Activated T-cell treated with anti-CD3 and anti-CD28 coated beads, Interleukin-2, amount 50 U/mL, for 24 hours (primary cell): ENCODE data around the gene DNAH10.

Experiments used
- DNase-seq: peaks from one replicate; pipeline ENCODE4 v3.0.0-alpha.2; 2020
- H3K27ac Mint-ChIP-seq: 2 replicates; pipeline ENCODE4 v1.8.0; 2020; ENCODE audit warnings: mild to moderate bottlenecking, mixed read lengths
- H3K27me3 Mint-ChIP-seq: 2 replicates; pipeline ENCODE4 v1.8.0; 2020; ENCODE audit warnings: mixed read lengths
- H3K36me3 Mint-ChIP-seq: 2 replicates; pipeline ENCODE4 v1.8.0; 2020; ENCODE audit warnings: low read depth, mixed read lengths
- H3K4me1 Mint-ChIP-seq: 2 replicates; pipeline ENCODE4 v1.8.0; 2020; ENCODE audit warnings: low read depth, mixed read lengths
- H3K4me3 Mint-ChIP-seq: 2 replicates; pipeline ENCODE4 v1.8.0; 2020; ENCODE audit warnings: mild to moderate bottlenecking, moderate library complexity, mixed read lengths
- H3K9me3 Mint-ChIP-seq: 2 replicates; pipeline ENCODE4 v1.8.0; 2020; ENCODE audit warnings: mixed read lengths

The DNAH10 gene

GRCh38 chr12:123853396-123854070, 91.4 kb downstream of the DNAH10 start:
- no peak overlapping the region for H3K4me3 Mint-ChIP-seq
- no peaks in the 10 kb centered on the region for H3K4me1 Mint-ChIP-seq
- DNase-seq: no peak
- H3K27me3 Mint-ChIP-seq: peaks cover 8% of the 10 kb centered on the region
- H3K27ac Mint-ChIP-seq: no peak overlapping the region
- no peaks in the 10 kb centered on the region for H3K9me3 Mint-ChIP-seq
- H3K36me3 Mint-ChIP-seq: no peaks in the 10 kb centered on the region

GRCh38 chr12:123854232-123854631, 92.1 kb downstream of the DNAH10 start:
- Mint-ChIP-seq H3K36me3 (no peaks in the 10 kb centered on the region), H3K4me3 (no peak overlapping the region), H3K4me1 (no peaks in the 10 kb centered on the region), H3K27me3 (peaks cover 8% of the 10 kb centered on the region), H3K9me3 (no peaks in the 10 kb centered on the region), H3K27ac (no peak overlapping the region)
- DNase-seq: no peak

GRCh38 chr12:123854918-123855317, 92.8 kb downstream of the DNAH10 start:
- H3K4me1 Mint-ChIP-seq: no peaks in the 10 kb centered on the region
- no peak overlapping the region for H3K4me3 Mint-ChIP-seq

GRCh38 chr12:123856681-123857080, 94.6 kb downstream of the DNAH10 start:
- Mint-ChIP-seq H3K27me3 (peaks cover 8% of the 10 kb centered on the region), H3K9me3 (no peaks in the 10 kb centered on the region), H3K36me3 (no peaks in the 10 kb centered on the region), H3K4me3 (no peak overlapping the region), H3K27ac (no peak overlapping the region), H3K4me1 (no peaks in the 10 kb centered on the region)
- no peak for DNase-seq

More at GRCh38 chr12:123854918-123855317, 92.8 kb downstream of the DNAH10 start:
- Mint-ChIP-seq H3K27ac (no peak overlapping the region), H3K27me3 (peaks cover 8% of the 10 kb centered on the region), H3K9me3 (no peaks in the 10 kb centered on the region), H3K36me3 (no peaks in the 10 kb centered on the region)
- DNase-seq: no peak

- H3K4me3 Mint-ChIP-seq: no peak overlapping the region
- H3K4me1 Mint-ChIP-seq: no peaks in the 10 kb centered on the region
- DNase-seq: no peak
- peaks cover 2% of the 10 kb centered on the region for H3K27me3 Mint-ChIP-seq
- no peaks in the 10 kb centered on the region for H3K36me3 Mint-ChIP-seq
- no peaks in the 10 kb centered on the region for H3K9me3 Mint-ChIP-seq
- no peak overlapping the region for H3K27ac Mint-ChIP-seq
These were observed 96.1 kb downstream of the DNAH10 start for GRCh38 chr12:123858176-123858575.

- Mint-ChIP-seq H3K4me1 (no peaks in the 10 kb centered on the region), H3K27ac (no peak overlapping the region), H3K4me3 (no peak overlapping the region), H3K36me3 (no peaks in the 10 kb centered on the region), H3K27me3 (peaks cover 2% of the 10 kb centered on the region), H3K9me3 (no peaks in the 10 kb centered on the region)
- no peak for DNase-seq
These were observed 96.9 kb downstream of the DNAH10 start for GRCh38 chr12:123859035-123859434.

GRCh38 chr12:123860377-123860776, 98.3 kb downstream of the DNAH10 start:
- Mint-ChIP-seq H3K36me3 (no peaks in the 10 kb centered on the region), H3K27me3 (peaks cover 2% of the 10 kb centered on the region), H3K27ac (no peak overlapping the region), H3K9me3 (no peaks in the 10 kb centered on the region), H3K4me3 (no peak overlapping the region), H3K4me1 (no peaks in the 10 kb centered on the region)
- no peak for DNase-seq

GRCh38 chr12:123861392-123861791, 99.3 kb downstream of the DNAH10 start:
- Mint-ChIP-seq H3K9me3 (no peaks in the 10 kb centered on the region), H3K4me3 (no peak overlapping the region), H3K4me1 (no peaks in the 10 kb centered on the region), H3K36me3 (no peaks in the 10 kb centered on the region), H3K27ac (no peak overlapping the region), H3K27me3 (peaks cover 2% of the 10 kb centered on the region)
- no peak for DNase-seq

- H3K36me3 Mint-ChIP-seq: no peaks in the 10 kb centered on the region
- DNase-seq: no peak
These were observed 105.0 kb downstream of the DNAH10 start for GRCh38 chr12:123867141-123867540.

GRCh38 chr12:123868791-123869190, 106.7 kb downstream of the DNAH10 start:
- no peak overlapping the region for H3K4me3 Mint-ChIP-seq
- H3K36me3 Mint-ChIP-seq: no peaks in the 10 kb centered on the region
- H3K27me3 Mint-ChIP-seq: peaks cover 7% of the 10 kb centered on the region
- DNase-seq: no peak
- H3K27ac Mint-ChIP-seq: no peak overlapping the region
- no peaks in the 10 kb centered on the region for H3K4me1 Mint-ChIP-seq
- no peaks in the 10 kb centered on the region for H3K9me3 Mint-ChIP-seq

More at GRCh38 chr12:123867141-123867540, 105.0 kb downstream of the DNAH10 start:
- no peaks in the 10 kb centered on the region for H3K4me1 Mint-ChIP-seq
- H3K4me3 Mint-ChIP-seq: no peak overlapping the region
- no peaks in the 10 kb centered on the region for H3K9me3 Mint-ChIP-seq
- no peak overlapping the region for H3K27ac Mint-ChIP-seq
- peaks cover 7% of the 10 kb centered on the region for H3K27me3 Mint-ChIP-seq

GRCh38 chr12:123873793-123874192, 111.7 kb downstream of the DNAH10 start:
- Mint-ChIP-seq H3K4me1 (no peaks in the 10 kb centered on the region), H3K4me3 (no peak overlapping the region), H3K36me3 (no peaks in the 10 kb centered on the region), H3K9me3 (no peaks in the 10 kb centered on the region), H3K27ac (no peak overlapping the region), H3K27me3 (peaks cover 20% of the 10 kb centered on the region)
- no peak for DNase-seq

- Mint-ChIP-seq H3K9me3 (no peaks in the 10 kb centered on the region), H3K36me3 (no peaks in the 10 kb centered on the region)
These were observed 115.9 kb downstream of the DNAH10 start for GRCh38 chr12:123877968-123878367.

GRCh38 chr12:123879101-123879500, 117.0 kb downstream of the DNAH10 start:
- Mint-ChIP-seq H3K4me3 (no peak overlapping the region), H3K36me3 (no peaks in the 10 kb centered on the region), H3K9me3 (no peaks in the 10 kb centered on the region), H3K27ac (no peak overlapping the region), H3K4me1 (no peaks in the 10 kb centered on the region), H3K27me3 (peaks cover 23% of the 10 kb centered on the region)
- no peak for DNase-seq

More at GRCh38 chr12:123877968-123878367, 115.9 kb downstream of the DNAH10 start:
- Mint-ChIP-seq H3K27ac (no peak overlapping the region), H3K4me3 (no peak overlapping the region), H3K27me3 (peaks cover 21% of the 10 kb centered on the region), H3K4me1 (no peaks in the 10 kb centered on the region)
- no peak for DNase-seq

- DNase-seq: no peak
- Mint-ChIP-seq H3K36me3 (no peaks in the 10 kb centered on the region), H3K9me3 (no peaks in the 10 kb centered on the region), H3K27me3 (peaks cover 26% of the 10 kb centered on the region), H3K4me1 (no peaks in the 10 kb centered on the region), H3K4me3 (no peak overlapping the region), H3K27ac (no peak overlapping the region)
These were observed 117.6 kb downstream of the DNAH10 start for GRCh38 chr12:123879691-123880090.

GRCh38 chr12:123882161-123882705, 120.1 kb downstream of the DNAH10 start:
- H3K27me3 Mint-ChIP-seq: peaks cover 30% of the 10 kb centered on the region
- no peaks in the 10 kb centered on the region for H3K9me3 Mint-ChIP-seq
- no peak overlapping the region for H3K4me3 Mint-ChIP-seq
- no peaks in the 10 kb centered on the region for H3K4me1 Mint-ChIP-seq
- DNase-seq: no peak
- no peaks in the 10 kb centered on the region for H3K36me3 Mint-ChIP-seq
- no peak overlapping the region for H3K27ac Mint-ChIP-seq
